NK-92 (cell line): ENCODE results near the gene HIPK3.

Experiments
- DNase-seq: peaks from one replicate; lab custom pipeline; 2025; ENCODE audit not compliant: unreplicated experiment; lab: John Stamatoyannopoulos, UW

Gene HIPK3

GRCh38 chr11:33388793-33389525 is 131.8 kb downstream of the HIPK3 start:
- no peak for DNase-seq

- no peak for DNase-seq
Observed at GRCh38 chr11:33389635-33390034, 132.5 kb downstream of the HIPK3 start.

GRCh38 chr11:33390944-33391892 is 134.0 kb downstream of the HIPK3 start:
- DNase-seq = no peak

- no peak for DNase-seq
Observed at GRCh38 chr11:33391893-33392251, 134.7 kb downstream of the HIPK3 start.

GRCh38 chr11:33394431-33395109 is 137.4 kb downstream of the HIPK3 start:
- DNase-seq = no peak

- DNase-seq = no peak
Observed at GRCh38 chr11:33396361-33396760, 139.2 kb downstream of the HIPK3 start.

GRCh38 chr11:33399421-33399820 is 142.2 kb downstream of the HIPK3 start:
- DNase-seq = no peak

GRCh38 chr11:33402066-33402465 is 144.9 kb downstream of the HIPK3 start:
- DNase-seq = no peak

GRCh38 chr11:33403344-33403743 is 146.2 kb downstream of the HIPK3 start:
- DNase-seq = no peak

- DNase-seq = no peak
Observed at GRCh38 chr11:33405834-33406602, 148.8 kb downstream of the HIPK3 start.
